A673 (cell line): ENCODE data around the gene ZNF281. TPM values are rescaled to one million over a fixed set of nuclear protein-coding genes. Genes with fewer than 3 reads are reported as not detected.

Experiments used
- BruUV-seq: library from RNA; stranded (reverse); fragments of 400-500 nt; replicated peaks from 2 replicates; lab custom pipeline; 2021; lab: Mats Ljungman, UMichigan
- CTCF ChIA-PET: fragments of 300-600 bp; sonication (Branson Sonifier 250); formaldehyde crosslinking; loops from one replicate; lab custom pipeline; 2022; ENCODE audit warnings: antibody characterized with exemption; lab: Charles Lee
- POLR2A ChIA-PET: fragments of 300-600 bp; sonication (Branson Sonifier 250); formaldehyde crosslinking; loops from one replicate; lab custom pipeline; 2022; ENCODE audit warnings: antibody characterized with exemption; ENCODE audit not compliant: low non-redundant PET; lab: Charles Lee
- DNase-seq: peaks from one replicate; pipeline ENCODE4 v3.0.0-alpha.2; 2015; ENCODE audit warnings: low spot score
- H3K27ac ChIP-seq: fragments of 200-600 bp; sonication (generic); 2 replicates; pipeline ENCODE4 v1.5.1; 2016; ENCODE audit warnings: mixed run types, low read depth, mild to moderate bottlenecking, mixed read lengths, antibody characterized with exemption, low read length; ENCODE audit not compliant: poor library complexity, severe bottlenecking
- H3K27me3 ChIP-seq: fragments of 200-600 bp; sonication (generic); replicated peaks from 2 replicates; pipeline ENCODE4 v1.6.1; 2017; ENCODE audit warnings: mixed run types, low read depth, mild to moderate bottlenecking, mixed read lengths, antibody characterized with exemption, low read length; ENCODE audit not compliant: insufficient read depth, poor library complexity
- H3K36me3 ChIP-seq: fragments of 200-600 bp; sonication (generic); 2 replicates; pipeline ENCODE4 v1.6.1; 2016; ENCODE audit warnings: mixed run types, mild to moderate bottlenecking, mixed read lengths, antibody characterized with exemption, low read length; ENCODE audit not compliant: insufficient read depth, poor library complexity, severe bottlenecking
- H3K4me1 ChIP-seq: fragments of 200-600 bp; sonication (generic); 2 replicates; pipeline ENCODE4 v1.6.1; 2017; ENCODE audit warnings: mixed run types, mild to moderate bottlenecking, mixed read lengths, antibody characterized with exemption, low read length; ENCODE audit not compliant: insufficient read depth, poor library complexity, severe bottlenecking
- H3K4me3 ChIP-seq: fragments of 200-600 bp; sonication (generic); 2 replicates; pipeline ENCODE4 v1.5.1; 2016; ENCODE audit warnings: low read depth, mixed run types, mild to moderate bottlenecking, mixed read lengths, low read length; ENCODE audit not compliant: poor library complexity, severe bottlenecking
- H3K9me3 ChIP-seq: fragments of 200-600 bp; sonication (generic); 2 replicates; pipeline ENCODE4 v1.6.1; 2016; ENCODE audit warnings: mixed run types, low read depth, mild to moderate bottlenecking, mixed read lengths, antibody characterized with exemption, low read length; ENCODE audit not compliant: poor library complexity, severe bottlenecking
- EZH2 ChIP-seq: fragments of 200-600 bp; sonication (generic); IDR thresholded peaks from 2 replicates; pipeline ENCODE4 v1.6.1; 2017; ENCODE audit warnings: borderline replicate concordance, low read depth, mild to moderate bottlenecking, mixed read lengths, antibody characterized with exemption, low read length; ENCODE audit not compliant: poor library complexity, severe bottlenecking
- intact Hi-C: fragments of 100-400 bp; cut with micrococcal nuclease; formaldehyde crosslinking; loops from one replicate; pipeline ENCODE4 v1.10.0; 2022; ENCODE audit not compliant: unreplicated experiment
- total RNA-seq: library from RNA; stranded (reverse); gene quantifications from 2 replicates; pipeline ENCODE4 v1.2.3, GENCODE V29; 2021
- TF ChIP-seq, protein P1 (sequence below): fragments of 300-800, 200-600 bp; sonication (generic); conservative IDR thresholded peaks from 2 replicates; pipeline ENCODE4 v1.5.1; 2017; ENCODE audit warnings: low read depth, mild to moderate bottlenecking, antibody characterized with exemption, low read length, moderate library complexity, mixed read lengths

Gene ZNF281
- total RNA-seq, 1 experiment from 2014 or later: 24.3 TPM

GRCh38 chr1:200454425-200454824 is 44.6 kb upstream of the ZNF281 start:
- H3K4me1 ChIP-seq: no peaks in the 10 kb centered on the region
- H3K27me3 ChIP-seq: no peaks in the 10 kb centered on the region
- DNase-seq: no peak
- H3K36me3 ChIP-seq: no peaks in the 10 kb centered on the region
- ChIA-PET CTCF (no interaction called here), POLR2A (no interaction called here)
- no peak for TF ChIP-seq EZH2
- TF ChIP-seq, protein P1, sequence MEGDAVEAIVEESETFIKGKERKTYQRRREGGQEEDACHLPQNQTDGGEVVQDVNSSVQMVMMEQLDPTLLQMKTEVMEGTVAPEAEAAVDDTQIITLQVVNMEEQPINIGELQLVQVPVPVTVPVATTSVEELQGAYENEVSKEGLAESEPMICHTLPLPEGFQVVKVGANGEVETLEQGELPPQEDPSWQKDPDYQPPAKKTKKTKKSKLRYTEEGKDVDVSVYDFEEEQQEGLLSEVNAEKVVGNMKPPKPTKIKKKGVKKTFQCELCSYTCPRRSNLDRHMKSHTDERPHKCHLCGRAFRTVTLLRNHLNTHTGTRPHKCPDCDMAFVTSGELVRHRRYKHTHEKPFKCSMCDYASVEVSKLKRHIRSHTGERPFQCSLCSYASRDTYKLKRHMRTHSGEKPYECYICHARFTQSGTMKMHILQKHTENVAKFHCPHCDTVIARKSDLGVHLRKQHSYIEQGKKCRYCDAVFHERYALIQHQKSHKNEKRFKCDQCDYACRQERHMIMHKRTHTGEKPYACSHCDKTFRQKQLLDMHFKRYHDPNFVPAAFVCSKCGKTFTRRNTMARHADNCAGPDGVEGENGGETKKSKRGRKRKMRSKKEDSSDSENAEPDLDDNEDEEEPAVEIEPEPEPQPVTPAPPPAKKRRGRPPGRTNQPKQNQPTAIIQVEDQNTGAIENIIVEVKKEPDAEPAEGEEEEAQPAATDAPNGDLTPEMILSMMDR: no peak
- BruUV-seq: no TSS peak
- no peaks in the 10 kb centered on the region for H3K9me3 ChIP-seq
- no peak overlapping the region for H3K4me3 ChIP-seq
- intact Hi-C loops: no loop called here
- no peak overlapping the region for H3K27ac ChIP-seq

- intact Hi-C loops: no loop called here
- BruUV-seq: no TSS peak
- H3K27me3 ChIP-seq: no peaks in the 10 kb centered on the region
- POLR2A ChIA-PET: no interaction called here
- H3K27ac ChIP-seq: no peak overlapping the region
- no peak overlapping the region for H3K4me3 ChIP-seq
- no peak for DNase-seq
- no peaks in the 10 kb centered on the region for H3K36me3 ChIP-seq
- no peaks in the 10 kb centered on the region for H3K4me1 ChIP-seq
- CTCF ChIA-PET: no interaction called here
- TF ChIP-seq, protein P1: no peak
- no peak for TF ChIP-seq EZH2
- no peaks in the 10 kb centered on the region for H3K9me3 ChIP-seq
Measured at GRCh38 chr1:200453553-200453905, 43.7 kb upstream of the ZNF281 start.

DNA sequence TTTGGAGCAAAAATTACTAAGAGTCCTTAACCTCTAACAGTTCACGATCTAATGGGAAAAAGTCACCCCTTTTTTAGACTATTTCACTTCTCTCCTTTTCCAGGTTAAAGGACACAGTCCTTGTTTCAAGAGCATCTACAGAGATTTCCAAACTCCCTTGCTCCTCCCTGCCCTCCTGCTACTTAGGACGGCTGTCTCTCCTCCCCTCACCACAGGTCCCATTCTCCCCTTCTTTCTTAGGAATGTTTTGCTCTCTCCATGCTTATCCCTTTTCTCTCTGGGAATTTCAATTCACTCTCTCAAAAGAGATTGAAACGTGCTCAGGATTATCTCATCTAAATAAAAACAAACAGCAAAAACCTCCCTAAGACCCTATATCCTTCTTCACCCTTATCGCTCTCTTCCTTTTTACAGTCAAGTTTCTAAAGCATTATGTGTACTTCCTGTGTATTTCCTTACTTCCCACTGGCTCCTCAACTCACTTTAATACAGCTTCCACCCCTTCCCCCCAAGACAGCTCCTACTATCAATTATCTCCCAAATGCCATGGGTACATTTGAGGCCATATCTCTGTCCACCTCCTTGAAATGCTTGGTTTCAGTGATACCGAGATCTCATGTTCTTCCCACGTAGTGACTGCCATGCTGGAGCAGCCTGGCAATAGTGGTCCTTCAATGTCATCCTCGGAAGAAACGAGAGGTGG is 43.2 kb upstream of the ZNF281 start:
- H3K27ac ChIP-seq: no peak overlapping the region
- intact Hi-C loops: no loop called here

More for the DNA sequence above, 43.2 kb upstream of the ZNF281 start:
- Histone ChIP-seq H3K4me3 (no peak overlapping the region), H3K36me3 (no peaks in the 10 kb centered on the region), H3K9me3 (no peaks in the 10 kb centered on the region), H3K4me1 (no peaks in the 10 kb centered on the region), H3K27me3 (no peaks in the 10 kb centered on the region)
- DNase-seq: no peak
- no peak for TF ChIP-seq EZH2
- TF ChIP-seq, protein P1: no peak
- ChIA-PET POLR2A (no interaction called here), CTCF (no interaction called here)
- no TSS peak for BruUV-seq
